ENCODE measurements around the gene GNAZ. TPM values are rescaled to one million over a fixed set of nuclear protein-coding genes. Genes with fewer than 3 reads are reported as not detected.

The GNAZ gene
- polyA plus RNA-seq, 1 donor (not counting 4 experiments of a cell fraction or from before 2014, with no cell fraction given): 0.03 TPM

GRCh38 chr22:23037429-23038333, 32.6 kb upstream of the GNAZ start:
- no peaks in the 10 kb centered on the region for H3K27me3 ChIP-seq (ENCODE audit: control insufficient read depth, extremely low read depth, insufficient read depth, low read length)
- no peaks in the 10 kb centered on the region for H3K9me1 ChIP-seq (ENCODE audit: control insufficient read depth, extremely low read depth, insufficient read depth, low read length)
- H3K4me2 ChIP-seq (ENCODE audit: control insufficient read depth, extremely low read depth, insufficient read depth, low read depth, low read length): no peak overlapping the region
- FAIRE-seq (no peak), DNase-seq (ENCODE audit: low read depth, low spot score) (no peak)
- H3K4me3 ChIP-seq (ENCODE audit: control insufficient read depth in 2 of 3, extremely low read depth in 1 of 3, insufficient read depth in 2 of 3, low read depth in 1 of 3, low read length in 3 of 3): no peak overlapping the region
- H3K27ac ChIP-seq (ENCODE audit: control insufficient read depth, insufficient read depth, low read length): no peak overlapping the region
- H3K36me3 ChIP-seq (ENCODE audit: control insufficient read depth in 2 of 2, extremely low read depth in 1 of 2, insufficient read depth in 2 of 2, low read length in 2 of 2): no peaks in the 10 kb centered on the region
- H3K79me2 ChIP-seq (ENCODE audit: control insufficient read depth, insufficient read depth, low read length): no peaks in the 10 kb centered on the region
- dilution Hi-C loops (cut with MboI; ENCODE audit: extremely low pct_ligation_motif_present, low sequenced_read_pairs): no loop called here
- TF ChIP-seq EZH2 (IDR thresholded peaks at IDR 0.05; ENCODE audit: low read length) (no peak), CTCF (optimal IDR thresholded peaks at IDR 0.05 in 1 of 3, IDR thresholded peaks at IDR 0.05 in 1 of 3, conservative IDR thresholded peaks at IDR 0.05 in 1 of 3; ENCODE audit: extremely low read depth in 1 of 3, insufficient read depth in 2 of 3, low read length in 3 of 3) (no peak)
- H3K9ac ChIP-seq (ENCODE audit: control insufficient read depth, extremely low read depth, insufficient read depth, low read length): no peak overlapping the region
- H3K4me1 ChIP-seq (ENCODE audit: control insufficient read depth, extremely low read depth, insufficient read depth, low read length): no peaks in the 10 kb centered on the region
- H4K20me1 ChIP-seq (ENCODE audit: control insufficient read depth, extremely low read depth, insufficient read depth, low read length): no peaks in the 10 kb centered on the region
- H2AFZ ChIP-seq (ENCODE audit: control insufficient read depth, low read length): no peak overlapping the region
- no peaks in the 10 kb centered on the region for H3K9me3 ChIP-seq (ENCODE audit: control insufficient read depth, low read depth, low read length)

- FAIRE-seq: no peak
- dilution Hi-C loops (cut with MboI; ENCODE audit: extremely low pct_ligation_motif_present, low sequenced_read_pairs): no loop called here
These were observed 32.0 kb upstream of the GNAZ start for GRCh38 chr22:23038334-23038642.

More at GRCh38 chr22:23038334-23038642, 32.0 kb upstream of the GNAZ start:
- Histone ChIP-seq H2AFZ (ENCODE audit: control insufficient read depth, low read length) (no peak overlapping the region), H3K9me1 (ENCODE audit: control insufficient read depth, extremely low read depth, insufficient read depth, low read length) (no peaks in the 10 kb centered on the region), H3K27me3 (ENCODE audit: control insufficient read depth, extremely low read depth, insufficient read depth, low read length) (no peaks in the 10 kb centered on the region), H3K4me1 (ENCODE audit: control insufficient read depth, extremely low read depth, insufficient read depth, low read length) (no peaks in the 10 kb centered on the region), H3K9me3 (ENCODE audit: control insufficient read depth, low read depth, low read length) (no peaks in the 10 kb centered on the region), H3K36me3 (ENCODE audit: control insufficient read depth in 2 of 2, extremely low read depth in 1 of 2, insufficient read depth in 2 of 2, low read length in 2 of 2) (no peaks in the 10 kb centered on the region), H4K20me1 (ENCODE audit: control insufficient read depth, extremely low read depth, insufficient read depth, low read length) (no peaks in the 10 kb centered on the region), H3K79me2 (ENCODE audit: control insufficient read depth, insufficient read depth, low read length) (no peaks in the 10 kb centered on the region), H3K27ac (ENCODE audit: control insufficient read depth, insufficient read depth, low read length) (no peak overlapping the region), H3K9ac (ENCODE audit: control insufficient read depth, extremely low read depth, insufficient read depth, low read length) (no peak overlapping the region), H3K4me2 (ENCODE audit: control insufficient read depth, extremely low read depth, insufficient read depth, low read depth, low read length) (no peak overlapping the region), H3K4me3 (ENCODE audit: control insufficient read depth in 2 of 3, extremely low read depth in 1 of 3, insufficient read depth in 2 of 3, low read depth in 1 of 3, low read length in 3 of 3) (no peak overlapping the region)
- no peak for TF ChIP-seq CTCF (optimal IDR thresholded peaks at IDR 0.05 in 1 of 3, IDR thresholded peaks at IDR 0.05 in 1 of 3, conservative IDR thresholded peaks at IDR 0.05 in 1 of 3; ENCODE audit: extremely low read depth in 1 of 3, insufficient read depth in 2 of 3, low read length in 3 of 3)
- TF ChIP-seq EZH2 (IDR thresholded peaks at IDR 0.05; ENCODE audit: low read length): no peak
- no peak for DNase-seq (ENCODE audit: low read depth, low spot score)

Measured in keratinocyte (primary cell).